Lower leg skin (tissue), 3 donors: ENCODE measurements around the gene LIMS2.

ENCODE experiments used
- POLR2A ChIP-seq, 2 donors: fragments of 450-650 bp; IDR thresholded peaks; one replicate each; pipeline ENCODE4 v1.6.1; 2016 to 2017; ENCODE audit warnings: antibody characterized with exemption in 2 of 2, mild to moderate bottlenecking in 1 of 2, moderate library complexity in 1 of 2
- TF ChIP-seq, protein P1 (sequence below), 3 donors: fragments of 450-650 bp; IDR thresholded peaks; one replicate each; pipeline ENCODE4 v1.5.1; 2016; ENCODE audit warnings: antibody characterized with exemption in 3 of 3, mild to moderate bottlenecking in 3 of 3, moderate library complexity in 2 of 3

DNA sequence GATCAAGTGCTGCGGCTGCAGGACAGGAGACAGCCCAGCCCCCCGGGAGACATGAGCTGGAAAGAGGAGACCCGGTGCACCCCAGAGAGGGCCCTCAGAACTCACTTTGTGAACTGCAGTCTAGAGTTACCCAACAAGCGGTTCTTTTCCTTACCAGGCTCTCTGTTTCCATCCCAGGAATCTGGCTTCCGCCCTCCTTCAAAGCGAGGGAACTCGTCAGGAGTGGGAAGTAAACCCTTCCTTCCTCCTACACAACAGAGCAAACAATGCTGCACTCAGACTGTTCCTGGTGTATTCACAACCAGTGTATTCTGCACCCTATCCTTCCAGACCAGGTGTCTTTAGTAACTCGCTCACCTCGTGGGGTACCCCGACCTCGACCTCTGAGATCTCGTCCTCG, 34.0 kb upstream of the LIMS2 start:
- TF ChIP-seq, protein P1, sequence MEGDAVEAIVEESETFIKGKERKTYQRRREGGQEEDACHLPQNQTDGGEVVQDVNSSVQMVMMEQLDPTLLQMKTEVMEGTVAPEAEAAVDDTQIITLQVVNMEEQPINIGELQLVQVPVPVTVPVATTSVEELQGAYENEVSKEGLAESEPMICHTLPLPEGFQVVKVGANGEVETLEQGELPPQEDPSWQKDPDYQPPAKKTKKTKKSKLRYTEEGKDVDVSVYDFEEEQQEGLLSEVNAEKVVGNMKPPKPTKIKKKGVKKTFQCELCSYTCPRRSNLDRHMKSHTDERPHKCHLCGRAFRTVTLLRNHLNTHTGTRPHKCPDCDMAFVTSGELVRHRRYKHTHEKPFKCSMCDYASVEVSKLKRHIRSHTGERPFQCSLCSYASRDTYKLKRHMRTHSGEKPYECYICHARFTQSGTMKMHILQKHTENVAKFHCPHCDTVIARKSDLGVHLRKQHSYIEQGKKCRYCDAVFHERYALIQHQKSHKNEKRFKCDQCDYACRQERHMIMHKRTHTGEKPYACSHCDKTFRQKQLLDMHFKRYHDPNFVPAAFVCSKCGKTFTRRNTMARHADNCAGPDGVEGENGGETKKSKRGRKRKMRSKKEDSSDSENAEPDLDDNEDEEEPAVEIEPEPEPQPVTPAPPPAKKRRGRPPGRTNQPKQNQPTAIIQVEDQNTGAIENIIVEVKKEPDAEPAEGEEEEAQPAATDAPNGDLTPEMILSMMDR (IDR thresholded peaks at IDR 0.05): no peak
- no peak for TF ChIP-seq POLR2A (IDR thresholded peaks at IDR 0.05)
